ENCODE data around the gene TTC7B. TPM values are rescaled to one million over a fixed set of nuclear protein-coding genes. Genes with fewer than 3 reads are reported as not detected.

Gene TTC7B
- polyA plus RNA-seq, 1 donor from 2014 or later = 19.9 TPM

GRCh38 chr14:90656973-90657372, 159.3 kb downstream of the TTC7B start:
- Histone ChIP-seq H3K79me2 (replicated peaks; ENCODE audit: insufficient read depth, low read length) (no peaks in the 10 kb centered on the region), H3K9me2 (ENCODE audit: insufficient read depth, low read length) (no peaks in the 10 kb centered on the region), H3K4me2 (ENCODE audit: low read length) (no peak overlapping the region), H3F3A (ENCODE audit: insufficient read depth, low read length, poor library complexity, severe bottlenecking) (no peaks in the 10 kb centered on the region), H2AFZ (ENCODE audit: low read depth, low read length) (no peak overlapping the region), H4K20me1 (ENCODE audit: insufficient read depth) (no peaks in the 10 kb centered on the region), H3K9me3 (ENCODE audit: low read length) (no peaks in the 10 kb centered on the region), H3K9ac (ENCODE audit: low read length) (no peak overlapping the region), H3K4me3 (ENCODE audit: low read length) (no peak overlapping the region), H3K36me3 (ENCODE audit: insufficient read depth, low read length) (no peaks in the 10 kb centered on the region), H3K27me3 (ENCODE audit: insufficient read depth, low read depth, low read length) (no peaks in the 10 kb centered on the region), H3K27ac (ENCODE audit: low read length) (no peak overlapping the region)
- no peak for TF ChIP-seq POLR2AphosphoS5 (IDR thresholded peaks at IDR 0.05)
- no peak for TF ChIP-seq EZH2 (IDR thresholded peaks at IDR 0.05; ENCODE audit: borderline replicate concordance, insufficient read depth, low read length, poor library complexity, severe bottlenecking)
- TF ChIP-seq SMC3 (conservative IDR thresholded peaks at IDR 0.05; ENCODE audit: poor library complexity) = no peak
- TF ChIP-seq RAD21 (conservative IDR thresholded peaks at IDR 0.05) = no peak
- no peak for TF ChIP-seq EP300 (conservative IDR thresholded peaks at IDR 0.05; ENCODE audit: poor library complexity, severe bottlenecking)

GRCh38 chr14:90655829-90656228, 160.4 kb downstream of the TTC7B start:
- no peak for TF ChIP-seq RAD21 (conservative IDR thresholded peaks at IDR 0.05)
- TF ChIP-seq EP300 (conservative IDR thresholded peaks at IDR 0.05; ENCODE audit: poor library complexity, severe bottlenecking) = no peak
- no peak for TF ChIP-seq TAF1 (IDR thresholded peaks at IDR 0.05; ENCODE audit: low read depth)
- TF ChIP-seq EZH2 (IDR thresholded peaks at IDR 0.05; ENCODE audit: borderline replicate concordance, insufficient read depth, low read length, poor library complexity, severe bottlenecking) = no peak
- TF ChIP-seq, protein P1, sequence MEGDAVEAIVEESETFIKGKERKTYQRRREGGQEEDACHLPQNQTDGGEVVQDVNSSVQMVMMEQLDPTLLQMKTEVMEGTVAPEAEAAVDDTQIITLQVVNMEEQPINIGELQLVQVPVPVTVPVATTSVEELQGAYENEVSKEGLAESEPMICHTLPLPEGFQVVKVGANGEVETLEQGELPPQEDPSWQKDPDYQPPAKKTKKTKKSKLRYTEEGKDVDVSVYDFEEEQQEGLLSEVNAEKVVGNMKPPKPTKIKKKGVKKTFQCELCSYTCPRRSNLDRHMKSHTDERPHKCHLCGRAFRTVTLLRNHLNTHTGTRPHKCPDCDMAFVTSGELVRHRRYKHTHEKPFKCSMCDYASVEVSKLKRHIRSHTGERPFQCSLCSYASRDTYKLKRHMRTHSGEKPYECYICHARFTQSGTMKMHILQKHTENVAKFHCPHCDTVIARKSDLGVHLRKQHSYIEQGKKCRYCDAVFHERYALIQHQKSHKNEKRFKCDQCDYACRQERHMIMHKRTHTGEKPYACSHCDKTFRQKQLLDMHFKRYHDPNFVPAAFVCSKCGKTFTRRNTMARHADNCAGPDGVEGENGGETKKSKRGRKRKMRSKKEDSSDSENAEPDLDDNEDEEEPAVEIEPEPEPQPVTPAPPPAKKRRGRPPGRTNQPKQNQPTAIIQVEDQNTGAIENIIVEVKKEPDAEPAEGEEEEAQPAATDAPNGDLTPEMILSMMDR (IDR thresholded peaks at IDR 0.05; ENCODE audit: poor library complexity, severe bottlenecking) = no peak
- no peak for TF ChIP-seq POLR2AphosphoS5 (IDR thresholded peaks at IDR 0.05)
- TF ChIP-seq SMC3 (conservative IDR thresholded peaks at IDR 0.05; ENCODE audit: poor library complexity) = no peak
- TF ChIP-seq REST (IDR thresholded peaks at IDR 0.05; ENCODE audit: borderline replicate concordance) = no peak
- no peak for TF ChIP-seq MXI1 (conservative IDR thresholded peaks at IDR 0.05; ENCODE audit: poor library complexity, severe bottlenecking)
- Histone ChIP-seq H3K9me2 (ENCODE audit: insufficient read depth, low read length) (no peaks in the 10 kb centered on the region), H3K79me2 (replicated peaks; ENCODE audit: insufficient read depth, low read length) (no peaks in the 10 kb centered on the region), H3K36me3 (ENCODE audit: insufficient read depth, low read length) (no peaks in the 10 kb centered on the region), H3K4me3 (ENCODE audit: low read length) (no peak overlapping the region), H4K20me1 (ENCODE audit: insufficient read depth) (no peaks in the 10 kb centered on the region), H3K9me3 (ENCODE audit: low read length) (no peaks in the 10 kb centered on the region), H3K27me3 (ENCODE audit: insufficient read depth, low read depth, low read length) (no peaks in the 10 kb centered on the region), H3K4me2 (ENCODE audit: low read length) (no peak overlapping the region), H2AFZ (ENCODE audit: low read depth, low read length) (no peak overlapping the region), H3F3A (ENCODE audit: insufficient read depth, low read length, poor library complexity, severe bottlenecking) (no peaks in the 10 kb centered on the region), H3K27ac (ENCODE audit: low read length) (no peak overlapping the region), H3K9ac (ENCODE audit: low read length) (no peak overlapping the region)
